ENCODE data around the gene SKI. TPM values are rescaled to one million over a fixed set of nuclear protein-coding genes. Genes with fewer than 3 reads are reported as not detected.
"Not testable (repeated sequence)": the region's sequence is repeated elsewhere in the genome, so short reads cannot be mapped to it uniquely, and the experiment has no call there.

SKI gene
- total RNA-seq, 4 donors from 2014 or later = 35.3 to 54.0 (median 47.3) TPM

DNA sequence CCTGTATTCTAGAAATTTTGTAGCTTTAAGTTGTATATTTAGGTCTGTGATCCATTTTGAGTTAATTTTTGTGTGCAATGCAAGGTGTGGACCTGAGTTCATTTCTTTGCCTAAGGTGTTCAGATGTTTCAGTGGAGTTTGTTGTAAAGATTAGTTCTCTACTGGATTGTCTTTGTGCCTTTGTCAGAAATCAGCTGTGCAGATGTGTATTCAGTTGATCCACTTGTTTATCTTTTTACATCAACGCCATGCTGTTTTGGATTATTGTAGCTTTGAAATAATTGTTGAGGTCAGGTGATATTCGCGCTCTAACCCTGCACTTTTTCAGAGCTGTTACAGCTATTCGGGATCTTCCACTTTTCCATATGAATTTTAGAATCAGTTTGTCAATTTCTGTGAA lies 32.8 kb downstream of the SKI start:
- ATAC-seq (ENCODE audit: low FRiP score) (no peak), DNase-seq (ENCODE audit: low spot score) (no peak)
- TF ChIP-seq, protein P1, sequence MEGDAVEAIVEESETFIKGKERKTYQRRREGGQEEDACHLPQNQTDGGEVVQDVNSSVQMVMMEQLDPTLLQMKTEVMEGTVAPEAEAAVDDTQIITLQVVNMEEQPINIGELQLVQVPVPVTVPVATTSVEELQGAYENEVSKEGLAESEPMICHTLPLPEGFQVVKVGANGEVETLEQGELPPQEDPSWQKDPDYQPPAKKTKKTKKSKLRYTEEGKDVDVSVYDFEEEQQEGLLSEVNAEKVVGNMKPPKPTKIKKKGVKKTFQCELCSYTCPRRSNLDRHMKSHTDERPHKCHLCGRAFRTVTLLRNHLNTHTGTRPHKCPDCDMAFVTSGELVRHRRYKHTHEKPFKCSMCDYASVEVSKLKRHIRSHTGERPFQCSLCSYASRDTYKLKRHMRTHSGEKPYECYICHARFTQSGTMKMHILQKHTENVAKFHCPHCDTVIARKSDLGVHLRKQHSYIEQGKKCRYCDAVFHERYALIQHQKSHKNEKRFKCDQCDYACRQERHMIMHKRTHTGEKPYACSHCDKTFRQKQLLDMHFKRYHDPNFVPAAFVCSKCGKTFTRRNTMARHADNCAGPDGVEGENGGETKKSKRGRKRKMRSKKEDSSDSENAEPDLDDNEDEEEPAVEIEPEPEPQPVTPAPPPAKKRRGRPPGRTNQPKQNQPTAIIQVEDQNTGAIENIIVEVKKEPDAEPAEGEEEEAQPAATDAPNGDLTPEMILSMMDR (IDR thresholded peaks at IDR 0.05) = no peak

DNA sequence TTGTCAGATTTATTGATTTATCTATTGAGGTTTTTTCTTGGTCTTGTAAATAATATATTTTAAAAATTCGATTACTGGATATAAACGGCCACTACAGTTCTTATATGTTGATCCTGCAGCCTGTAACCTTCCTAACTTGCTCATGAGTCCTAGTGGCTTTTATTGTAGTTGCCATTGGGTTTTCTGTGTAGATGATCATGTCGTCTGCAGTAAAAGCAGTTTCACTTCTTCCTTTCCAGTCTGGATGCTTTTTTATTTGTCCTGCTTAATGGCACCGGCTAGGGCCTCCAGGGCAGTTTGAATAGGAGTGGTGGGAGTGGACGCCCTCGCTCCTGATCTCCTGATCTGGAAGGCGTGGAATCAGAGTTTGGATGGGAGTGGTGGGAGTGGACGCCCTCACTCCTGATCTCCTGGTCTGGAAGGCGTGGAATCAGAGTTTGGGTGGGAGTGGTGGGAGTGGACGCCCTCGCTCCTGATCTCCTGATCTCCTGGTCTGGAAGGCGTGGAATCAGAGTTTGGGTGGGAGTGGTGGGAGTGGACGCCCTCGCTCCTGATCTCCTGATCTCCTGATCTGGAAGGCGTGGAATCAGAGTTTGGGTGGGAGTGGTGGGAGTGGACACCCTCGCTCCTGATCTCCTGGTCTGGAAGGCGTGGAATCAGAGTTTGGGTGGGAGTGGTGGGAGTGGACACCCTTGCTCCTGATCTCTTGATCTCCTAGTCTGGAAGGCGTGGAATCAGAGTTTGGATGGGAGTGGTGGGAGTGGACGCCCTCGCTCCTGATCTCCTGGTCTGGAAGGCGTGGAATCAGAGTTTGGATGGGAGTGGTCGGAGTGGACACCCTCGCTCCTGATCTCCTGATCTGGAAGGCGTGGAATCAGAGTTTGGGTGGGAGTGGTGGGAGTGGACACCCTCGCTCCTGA lies 33.6 kb downstream of the SKI start:
- not testable (repeated sequence) for ATAC-seq (ENCODE audit: low FRiP score); DNase-seq (ENCODE audit: low spot score)

DNA sequence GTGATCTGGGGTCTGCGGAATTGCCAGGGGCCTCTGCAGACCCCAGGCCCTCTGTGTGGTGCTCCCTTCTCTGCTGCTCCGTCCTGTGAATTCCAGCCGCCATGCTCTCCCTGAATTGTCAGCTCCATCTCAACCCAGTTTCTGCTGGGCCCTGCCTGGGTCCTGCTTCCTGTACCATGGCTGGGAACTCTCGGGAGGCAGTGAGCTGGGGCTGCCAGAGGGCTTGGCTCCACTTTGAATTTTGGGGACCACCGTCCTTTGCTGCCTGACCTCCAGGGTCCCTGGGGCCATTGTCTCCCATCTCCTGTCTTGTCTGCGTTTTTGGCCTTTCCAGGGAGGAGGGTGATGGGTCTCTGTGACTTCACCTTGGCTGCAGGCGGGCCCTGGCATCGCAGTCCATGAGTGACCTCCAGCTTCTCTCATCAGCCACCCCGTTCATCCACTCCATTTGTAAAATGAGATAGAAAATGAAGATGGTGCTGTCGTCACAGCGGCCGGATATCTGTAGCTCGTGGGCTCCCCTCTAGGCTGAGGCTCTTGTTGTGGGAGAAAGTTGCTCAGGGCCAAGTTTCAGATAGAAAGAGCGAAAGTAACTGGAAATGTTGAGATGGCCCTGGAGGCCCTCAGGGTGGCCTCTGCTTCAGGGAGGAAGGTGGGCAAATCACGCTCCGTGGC lies 38.3 kb downstream of the SKI start:
- TF ChIP-seq, protein P1 (IDR thresholded peaks at IDR 0.05) = no peak
- ATAC-seq (ENCODE audit: low FRiP score) (no peak), DNase-seq (ENCODE audit: low spot score) (no peak)

DNA sequence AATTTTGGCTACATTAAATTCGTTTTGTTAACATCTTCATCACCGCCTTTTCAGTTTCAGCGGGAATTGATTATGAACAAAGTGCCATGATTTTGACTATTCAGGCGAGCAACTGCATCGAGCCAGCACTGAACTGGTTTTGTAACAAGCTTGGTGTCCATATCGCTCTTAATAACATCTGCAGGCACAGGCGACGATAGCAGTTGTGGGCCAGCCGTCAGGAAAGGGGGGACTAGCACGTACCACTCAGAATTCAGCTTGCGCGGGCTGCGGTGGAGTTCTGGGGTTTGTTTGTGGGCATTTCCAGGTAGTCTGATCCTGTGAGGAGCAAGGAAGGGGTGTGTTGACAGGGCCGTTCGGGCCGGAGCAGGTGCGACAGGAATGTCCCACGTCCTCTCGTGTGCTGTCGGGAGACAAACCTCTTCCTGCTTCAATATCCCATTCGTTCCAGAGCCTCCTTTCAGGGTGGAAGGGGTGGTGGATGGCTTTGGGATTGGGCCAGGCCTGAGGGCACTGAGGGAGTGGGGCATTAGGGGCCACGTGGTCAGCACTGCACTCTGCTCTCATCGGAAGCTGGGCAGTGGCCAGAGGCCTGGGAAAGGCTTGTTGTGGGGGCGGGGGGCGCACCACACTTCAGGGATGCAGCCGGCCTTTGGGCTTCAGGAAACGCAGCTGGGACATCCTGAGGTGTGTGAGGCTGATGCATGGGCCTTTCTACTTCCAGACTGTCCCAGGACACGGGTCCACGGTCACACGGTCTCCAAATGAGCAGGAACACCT lies 39.1 kb downstream of the SKI start:
- TF ChIP-seq, protein P1 (IDR thresholded peaks at IDR 0.05) = no peak
- DNase-seq (ENCODE audit: low spot score) (no peak), ATAC-seq (ENCODE audit: low FRiP score) (no peak)

DNA sequence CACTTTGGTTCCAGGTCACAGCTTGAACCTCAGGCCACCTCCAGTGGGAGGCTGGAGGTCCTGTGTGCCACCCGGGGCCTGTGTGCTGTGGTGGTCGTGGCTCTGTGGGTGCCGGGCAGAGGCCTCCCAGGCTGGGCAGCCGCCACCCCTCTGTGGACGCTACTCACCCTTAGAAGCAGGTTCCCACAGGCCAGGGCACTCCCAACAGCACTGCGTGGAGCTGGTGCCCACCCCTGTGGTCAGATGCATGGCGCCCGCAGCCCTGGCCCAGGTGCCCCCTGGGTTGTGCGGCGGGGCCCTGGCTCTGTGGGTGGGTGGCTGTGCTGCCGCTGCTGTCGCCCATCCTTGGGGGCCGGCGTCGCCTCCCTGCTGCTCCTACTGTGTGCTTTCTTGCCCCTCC lies 39.7 kb downstream of the SKI start:
- TF ChIP-seq, protein P1 (IDR thresholded peaks at IDR 0.05) = no peak
- DNase-seq (ENCODE audit: low spot score) = no peak
- no peak for ATAC-seq (ENCODE audit: low FRiP score)

DNA sequence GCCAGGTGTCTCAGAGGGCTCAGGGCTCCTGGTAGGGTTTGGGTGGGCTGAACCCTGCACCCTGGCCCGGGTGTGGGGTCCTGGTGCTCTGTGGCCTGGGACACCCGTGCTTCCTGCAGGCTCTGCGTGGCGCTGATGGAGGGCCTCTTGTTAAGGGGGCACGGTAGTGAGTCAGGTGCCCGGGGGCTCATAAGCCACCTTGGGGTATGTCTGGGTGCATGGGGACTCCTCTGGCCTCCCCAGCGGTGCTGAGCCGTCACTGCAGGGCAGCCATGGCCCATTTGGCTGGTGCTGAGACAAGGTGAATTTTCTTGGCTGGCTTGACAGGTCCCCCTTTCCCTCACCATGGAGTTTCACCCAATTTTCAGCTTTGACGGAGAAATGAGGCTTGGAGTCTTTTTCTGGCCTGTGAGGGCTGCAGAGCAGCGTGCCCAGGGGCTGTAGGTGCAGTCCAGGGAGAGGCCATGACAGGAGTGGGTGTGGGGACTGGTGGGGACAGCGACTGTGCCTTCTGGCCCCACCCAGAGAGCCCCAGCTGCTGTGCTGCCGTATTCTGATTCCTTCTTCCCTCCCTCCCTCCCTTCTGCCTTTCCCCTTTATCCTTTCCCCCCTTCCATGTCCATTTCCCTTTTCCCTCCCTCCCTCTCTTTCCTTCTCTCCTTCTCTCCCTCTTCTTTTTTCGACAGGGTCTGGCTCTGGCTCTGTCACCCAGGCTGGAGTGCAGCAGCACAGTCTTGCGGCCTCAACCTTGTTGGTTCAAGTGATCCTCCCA lies 40.4 kb downstream of the SKI start:
- TF ChIP-seq, protein P1 (IDR thresholded peaks at IDR 0.05) = no peak
- ATAC-seq (ENCODE audit: low FRiP score) (no peak), DNase-seq (ENCODE audit: low spot score) (no peak)

Data from omental fat pad (tissue), 4 donors.